HepG2 (cell line): Measurements from ENCODE around the gene INTS4. TPM values are rescaled to one million over a fixed set of nuclear protein-coding genes. Genes with fewer than 3 reads are reported as not detected.

Experiments used
- GATAD1 ChIP-seq: IDR thresholded peaks from 2 replicates; pipeline ENCODE4 v1.6.1; 2016; ENCODE audit warnings: missing genetic modification reagents, missing compliant biosample characterization
- HMG20A ChIP-seq: IDR thresholded peaks from 2 replicates; pipeline ENCODE4 v1.6.1; 2016; ENCODE audit warnings: borderline replicate concordance
- MLXIP ChIP-seq: sonication (generic); formaldehyde crosslinking; IDR thresholded peaks from 2 replicates; pipeline ENCODE4 v1.9.0; 2021; ENCODE audit warnings: missing genetic modification reagents, borderline replicate concordance
- NPAS2 ChIP-seq: sonication (generic); formaldehyde crosslinking; IDR thresholded peaks from 2 replicates; pipeline ENCODE4 v1.8.0; 2022; ENCODE audit warnings: mild to moderate bottlenecking, missing genetic modification reagents, borderline replicate concordance
- NR2F6 ChIP-seq, 2 experiments: IDR thresholded peaks; 2 replicates each; pipeline ENCODE4 v1.6.1; 2016; ENCODE audit warnings: antibody characterized with exemption in 1 of 2, mild to moderate bottlenecking in 1 of 2
- SOX13 ChIP-seq, 3 experiments: fragments of 450-650 bp in 1 of 3; sonication (generic) in 1 of 3; formaldehyde crosslinking in 1 of 3; IDR thresholded peaks in 2 of 3; conservative IDR thresholded peaks in 1 of 3; 2 replicates each; pipeline versions ENCODE4 v1.5.0 to v1.6.1; 2016 to 2020; ENCODE audit warnings: antibody characterized with exemption in 1 of 3, mild to moderate bottlenecking in 1 of 3, missing compliant biosample characterization in 1 of 3, missing genetic modification reagents in 1 of 3, moderate library complexity in 1 of 3
- U2AF2 ChIP-seq: fragments of 200-400 bp; formaldehyde crosslinking; IDR thresholded peaks from 2 replicates; pipeline ENCODE4 v1.6.1; 2017; ENCODE audit warnings: low read depth, mild to moderate bottlenecking, low read length
- ZBTB20 ChIP-seq: sonication (generic); formaldehyde crosslinking; IDR thresholded peaks from 2 replicates; pipeline ENCODE4 v1.8.1; 2023; ENCODE audit warnings: missing genetic modification reagents, low read depth, mild to moderate bottlenecking, borderline replicate concordance
- ZBTB3 ChIP-seq: sonication (generic); formaldehyde crosslinking; IDR thresholded peaks from 2 replicates; pipeline ENCODE4 v1.4.0; 2020; ENCODE audit warnings: low read depth, mild to moderate bottlenecking, moderate library complexity, missing genetic modification reagents, borderline replicate concordance
- ZNF260 ChIP-seq: sonication (generic); formaldehyde crosslinking; IDR thresholded peaks from 2 replicates; pipeline ENCODE4 v1.4.0; 2020; ENCODE audit warnings: missing genetic modification reagents, low read depth, mild to moderate bottlenecking, borderline replicate concordance
- ZNF660 ChIP-seq: sonication (generic); formaldehyde crosslinking; IDR thresholded peaks from 2 replicates; pipeline ENCODE4 v1.5.1; 2020; ENCODE audit warnings: mild to moderate bottlenecking, low read depth, missing genetic modification reagents, borderline replicate concordance
- ZNF766 ChIP-seq: sonication (generic); formaldehyde crosslinking; IDR thresholded peaks from 2 replicates; pipeline ENCODE4 v1.5.0; 2020; ENCODE audit warnings: missing genetic modification reagents, borderline replicate concordance
- polyA plus RNA-seq, 8 experiments: library from polyadenylated mRNA; depleted of rRNA in 3 of 8; stranded (reverse) in 7 of 8; unstranded in 1 of 8; fragments of >200 nt; fragmentation: Illumina TruSeq in 4 of 8; extraction: Trizol in 4 of 8; gene quantifications; 2 replicates each; pipeline versions ENCODE4 v1.2.1 to v1.2.3, GENCODE V29; 2011 to 2016; ENCODE audit warnings: low read depth in 4 of 8, missing spikeins in 1 of 8, mixed read lengths in 1 of 8; ENCODE audit not compliant: insufficient read depth in 1 of 8
- total RNA-seq, 5 experiments: library from RNA; depleted of rRNA; stranded (reverse); fragments of >200 nt; fragmentation: Illumina TruSeq; extraction: Trizol; gene quantifications; 2 replicates each; pipeline ENCODE4 v1.2.3, GENCODE V29; 2016; ENCODE audit warnings: low read depth in 1 of 5
- TF ChIP-seq, protein P1 (sequence below): sonication (generic); formaldehyde crosslinking; IDR thresholded peaks from 2 replicates; pipeline ENCODE4 v1.4.0; 2020; ENCODE audit warnings: missing genetic modification reagents
- TF ChIP-seq, protein P2 (sequence below): sonication (generic); formaldehyde crosslinking; IDR thresholded peaks from 2 replicates; pipeline ENCODE4 v1.4.0; 2020; ENCODE audit warnings: missing genetic modification reagents

Gene INTS4
- total and polyA plus RNA-seq, 2 of the 13 experiments (the other 11 are each of a cell fraction or from before 2014, with no cell fraction given) = 37.3 to 44.8 TPM

DNA sequence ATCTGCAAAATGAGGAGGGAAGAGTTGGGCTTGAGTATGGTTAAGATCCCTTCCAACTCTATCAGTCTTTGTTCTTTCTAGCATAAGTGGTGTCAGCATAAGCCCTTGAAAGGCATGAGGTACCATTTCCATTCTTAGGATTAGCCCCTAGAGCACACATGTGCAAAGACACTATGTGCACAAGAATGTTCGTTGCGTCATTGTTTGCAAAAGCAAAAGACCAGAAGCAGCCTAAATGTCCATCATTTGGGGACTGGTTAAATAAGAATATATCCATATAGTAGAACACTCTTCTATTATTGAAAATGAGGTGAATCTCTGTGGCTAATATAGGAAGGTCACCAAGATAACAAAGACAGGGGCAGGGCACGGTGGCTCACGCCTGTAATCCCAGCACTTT, 38.6 kb upstream of the INTS4 start (continued):
- TF ChIP-seq U2AF2 (no peak), ZBTB3 (CRISPR knock-in tag) (no peak), NPAS2 (CRISPR knock-in tag) (no peak), HMG20A (CRISPR knock-in tag) (0 out of 2 replicates have a peak, but pooled peaks have one; percentile 42), SOX13 (IDR thresholded peaks at IDR 0.05) (no peak), SOX13 (CRISPR knock-in tag; conservative IDR thresholded peaks at IDR 0.05 in 1 of 2, IDR thresholded peaks at IDR 0.05 in 1 of 2) (peak in 1 of 2 experiments; percentile 53; a peak in 1 of 4 replicates), MLXIP (CRISPR knock-in tag) (no peak), NR2F6 (IDR thresholded peaks at IDR 0.05) (no peak), NR2F6 (CRISPR knock-in tag; IDR thresholded peaks at IDR 0.05) (no peak), ZNF766 (CRISPR knock-in tag) (no peak), ZNF660 (no peak), GATAD1 (no peak), ZNF260 (CRISPR knock-in tag) (no peak), ZBTB20 (CRISPR knock-in tag) (no peak)
- TF ChIP-seq, protein P1, sequence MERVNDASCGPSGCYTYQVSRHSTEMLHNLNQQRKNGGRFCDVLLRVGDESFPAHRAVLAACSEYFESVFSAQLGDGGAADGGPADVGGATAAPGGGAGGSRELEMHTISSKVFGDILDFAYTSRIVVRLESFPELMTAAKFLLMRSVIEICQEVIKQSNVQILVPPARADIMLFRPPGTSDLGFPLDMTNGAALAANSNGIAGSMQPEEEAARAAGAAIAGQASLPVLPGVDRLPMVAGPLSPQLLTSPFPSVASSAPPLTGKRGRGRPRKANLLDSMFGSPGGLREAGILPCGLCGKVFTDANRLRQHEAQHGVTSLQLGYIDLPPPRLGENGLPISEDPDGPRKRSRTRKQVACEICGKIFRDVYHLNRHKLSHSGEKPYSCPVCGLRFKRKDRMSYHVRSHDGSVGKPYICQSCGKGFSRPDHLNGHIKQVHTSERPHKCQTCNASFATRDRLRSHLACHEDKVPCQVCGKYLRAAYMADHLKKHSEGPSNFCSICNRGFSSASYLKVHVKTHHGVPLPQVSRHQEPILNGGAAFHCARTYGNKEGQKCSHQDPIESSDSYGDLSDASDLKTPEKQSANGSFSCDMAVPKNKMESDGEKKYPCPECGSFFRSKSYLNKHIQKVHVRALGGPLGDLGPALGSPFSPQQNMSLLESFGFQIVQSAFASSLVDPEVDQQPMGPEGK (CRISPR knock-in tag) = no peak; the same call in 1 of the 2 replicates
- TF ChIP-seq, protein P2, sequence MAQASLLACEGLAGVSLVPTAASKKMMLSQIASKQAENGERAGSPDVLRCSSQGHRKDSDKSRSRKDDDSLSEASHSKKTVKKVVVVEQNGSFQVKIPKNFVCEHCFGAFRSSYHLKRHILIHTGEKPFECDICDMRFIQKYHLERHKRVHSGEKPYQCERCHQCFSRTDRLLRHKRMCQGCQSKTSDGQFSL (CRISPR knock-in tag) = no peak
